ACHN (cell line): Measurements from ENCODE around the gene PLXNA4.

Experiments
- DNase-seq: peaks from one replicate; pipeline ENCODE4 v3.0.0-alpha.2; 2015
- in situ Hi-C: cut with HindIII; loops from 2 replicates; pipeline ENCODE4 v1.10.0; 2017; ENCODE audit warnings: low sequenced_read_pairs, low pct_ligation_motif_present, low pct_unique_long_range_greater_than_20kb

Gene PLXNA4

GRCh38 chr7:132368246-132368900 is 207.9 kb downstream of the PLXNA4 start:
- DNase-seq = no peak
- in situ Hi-C loops = no loop called here

- DNase-seq = no peak
- in situ Hi-C loops = no loop called here
Observed at GRCh38 chr7:132367795-132368194, 208.5 kb downstream of the PLXNA4 start.

GRCh38 chr7:132367004-132367403 is 209.3 kb downstream of the PLXNA4 start:
- no peak for DNase-seq
- in situ Hi-C loops = no loop called here

- in situ Hi-C loops = no loop called here
- no peak for DNase-seq
Observed at GRCh38 chr7:132364226-132364625, 212.0 kb downstream of the PLXNA4 start.

- DNase-seq = no peak
- in situ Hi-C loops = no loop called here
Observed at GRCh38 chr7:132362059-132362458, 214.2 kb downstream of the PLXNA4 start.

- in situ Hi-C loops = no loop called here
- DNase-seq = no peak
Observed at GRCh38 chr7:132361146-132361545, 215.1 kb downstream of the PLXNA4 start.

GRCh38 chr7:132359743-132360142 is 216.5 kb downstream of the PLXNA4 start:
- DNase-seq = no peak
- in situ Hi-C loops = no loop called here

- in situ Hi-C loops = no loop called here
- DNase-seq = no peak
Observed at GRCh38 chr7:132355048-132355447, 221.2 kb downstream of the PLXNA4 start.

- in situ Hi-C loops = no loop called here
- DNase-seq = no peak
Observed at GRCh38 chr7:132354527-132354926, 221.7 kb downstream of the PLXNA4 start.

GRCh38 chr7:132353936-132354335 is 222.3 kb downstream of the PLXNA4 start:
- in situ Hi-C loops = no loop called here
- DNase-seq = no peak

- DNase-seq = no peak
- in situ Hi-C loops = no loop called here
Observed at GRCh38 chr7:132352800-132353199, 223.5 kb downstream of the PLXNA4 start.

- in situ Hi-C loops = no loop called here
- DNase-seq = no peak
Observed at GRCh38 chr7:132351954-132352499, 224.2 kb downstream of the PLXNA4 start.

GRCh38 chr7:132350741-132351140 is 225.5 kb downstream of the PLXNA4 start:
- DNase-seq = no peak
- in situ Hi-C loops = no loop called here

GRCh38 chr7:132349075-132349474 is 227.2 kb downstream of the PLXNA4 start:
- no peak for DNase-seq
- in situ Hi-C loops = no loop called here

GRCh38 chr7:132348341-132348740 is 227.9 kb downstream of the PLXNA4 start:
- DNase-seq = no peak
- in situ Hi-C loops = no loop called here

- no peak for DNase-seq
- in situ Hi-C loops = no loop called here
Observed at GRCh38 chr7:132347858-132348257, 228.4 kb downstream of the PLXNA4 start.

GRCh38 chr7:132347123-132347522 is 229.1 kb downstream of the PLXNA4 start:
- in situ Hi-C loops = no loop called here
- DNase-seq = no peak

GRCh38 chr7:132345543-132346129 is 230.6 kb downstream of the PLXNA4 start:
- DNase-seq = no peak
- in situ Hi-C loops = no loop called here

- no peak for DNase-seq
- in situ Hi-C loops = no loop called here
Observed at GRCh38 chr7:132345030-132345429, 231.2 kb downstream of the PLXNA4 start.

GRCh38 chr7:132343199-132343598 is 233.1 kb downstream of the PLXNA4 start:
- DNase-seq = no peak
- in situ Hi-C loops = no loop called here
